ENCODE data around the gene MARVELD2.
A peak's percentile ranks its signal among the peaks of the same experiment; 100 is the strongest.
"Not testable (repeated sequence)": the region's sequence is repeated elsewhere in the genome, so short reads cannot be mapped to it uniquely, and the experiment has no call there.

MARVELD2 gene

GRCh38 chr5:69414885-69415583, at the start of gene MARVELD2:
Gene MARVELD2, plus strand, starts transcription at chr5:69415116. Its CDS starts 4,270 bp downstream, at chr5:69419386.
- no peak for DNase-seq (ENCODE audit: low spot score)
- FAIRE-seq = no peak

DNA sequence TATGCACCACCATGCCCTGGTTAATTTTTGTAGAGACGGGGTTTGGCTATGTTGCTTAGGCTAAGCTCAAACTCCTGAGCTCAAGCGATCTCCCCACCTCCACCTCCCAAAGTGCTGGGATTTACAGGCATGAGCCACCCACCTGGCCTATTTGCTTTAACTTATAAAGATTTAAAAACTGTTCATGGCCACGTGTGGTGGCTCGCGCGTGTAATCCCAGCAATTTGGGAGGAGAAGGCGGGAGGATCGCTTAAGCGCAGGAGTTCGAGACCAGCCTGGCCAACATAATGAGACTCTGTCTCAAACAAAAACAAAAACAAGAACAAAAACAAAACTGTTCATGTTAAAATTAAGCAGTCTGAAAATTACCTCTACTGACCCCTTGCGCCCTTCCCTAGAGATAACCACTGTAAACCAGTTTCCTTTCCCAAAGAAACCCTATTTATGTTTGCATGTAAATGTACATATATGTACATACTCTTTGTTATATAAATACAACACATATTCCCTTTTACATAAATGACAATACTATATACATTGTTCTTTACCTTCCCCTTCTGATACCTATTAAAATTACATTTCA, 47.1 kb upstream of the MARVELD2 start:
- DNase-seq (ENCODE audit: low spot score) = no peak
- no peak for FAIRE-seq

GRCh38 chr5:69368458-69369339, 46.2 kb upstream of the MARVELD2 start:
- FAIRE-seq = no peak
- no peak for DNase-seq (ENCODE audit: low spot score)

- FAIRE-seq (peak; percentile 96), DNase-seq (ENCODE audit: low spot score) (peak; percentile 94)
These were observed 45.4 kb upstream of the MARVELD2 start, which contains the start of the genes AK6, RAD17 and TAF9 for GRCh38 chr5:69369340-69370121. Gene AK6, minus strand, starts transcription at chr5:69369520. Its CDS starts 30 bp downstream, at chr5:69369490. Gene RAD17, plus strand, starts transcription at chr5:69369818. Its CDS starts 2,391 bp downstream, at chr5:69372209. Gene TAF9, minus strand, starts transcription at chr5:69369520. Its CDS starts 3,783 bp downstream, at chr5:69365737.

DNA sequence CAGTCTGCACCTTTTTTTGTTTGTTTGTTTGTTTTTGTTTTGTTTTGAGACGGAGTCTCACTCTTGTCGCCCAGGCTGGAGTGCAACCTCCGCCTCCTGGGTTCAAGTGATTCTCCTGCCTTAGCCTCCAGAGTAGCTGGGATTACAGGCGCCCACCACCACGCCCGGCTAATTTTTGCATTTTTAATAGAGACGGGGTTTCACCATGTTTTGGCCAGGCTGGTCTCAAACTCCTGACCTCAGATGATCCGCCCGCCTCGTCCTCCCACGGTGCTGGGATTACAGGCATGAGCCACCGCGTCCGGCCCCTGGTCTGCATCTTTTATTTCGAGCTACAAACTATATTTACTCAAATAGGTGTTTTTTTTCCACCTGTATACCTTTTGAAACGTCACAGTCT, 44.6 kb upstream of the MARVELD2 start:
- not testable (repeated sequence) for FAIRE-seq; DNase-seq (ENCODE audit: low spot score)

GRCh38 chr5:69372394-69372793, 42.5 kb upstream of the MARVELD2 start:
- FAIRE-seq (no peak), DNase-seq (ENCODE audit: low spot score) (no peak)

- DNase-seq (ENCODE audit: low spot score) (no peak), FAIRE-seq (no peak)
These were observed 39.9 kb upstream of the MARVELD2 start for GRCh38 chr5:69374911-69375446.

DNA sequence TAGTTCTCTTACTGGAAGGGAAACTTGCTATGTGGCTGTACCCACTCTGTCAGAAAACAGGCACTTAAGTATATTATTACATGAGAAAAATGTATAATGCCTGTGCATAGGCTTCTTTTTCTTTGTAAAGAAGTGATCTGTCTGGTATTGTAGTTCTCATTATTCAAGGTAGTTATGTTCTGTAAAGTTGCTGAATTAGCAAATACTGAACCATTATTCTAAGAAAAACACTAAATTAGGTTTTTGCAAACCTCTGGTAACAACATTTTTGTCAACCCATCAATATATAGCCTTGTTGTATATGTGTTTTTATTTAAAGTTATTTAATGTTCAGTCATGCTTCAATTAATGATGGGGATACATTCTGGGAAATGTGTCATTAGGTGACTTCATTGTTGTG, 36.5 kb upstream of the MARVELD2 start:
- no peak for FAIRE-seq
- DNase-seq (ENCODE audit: low spot score) = no peak

DNA sequence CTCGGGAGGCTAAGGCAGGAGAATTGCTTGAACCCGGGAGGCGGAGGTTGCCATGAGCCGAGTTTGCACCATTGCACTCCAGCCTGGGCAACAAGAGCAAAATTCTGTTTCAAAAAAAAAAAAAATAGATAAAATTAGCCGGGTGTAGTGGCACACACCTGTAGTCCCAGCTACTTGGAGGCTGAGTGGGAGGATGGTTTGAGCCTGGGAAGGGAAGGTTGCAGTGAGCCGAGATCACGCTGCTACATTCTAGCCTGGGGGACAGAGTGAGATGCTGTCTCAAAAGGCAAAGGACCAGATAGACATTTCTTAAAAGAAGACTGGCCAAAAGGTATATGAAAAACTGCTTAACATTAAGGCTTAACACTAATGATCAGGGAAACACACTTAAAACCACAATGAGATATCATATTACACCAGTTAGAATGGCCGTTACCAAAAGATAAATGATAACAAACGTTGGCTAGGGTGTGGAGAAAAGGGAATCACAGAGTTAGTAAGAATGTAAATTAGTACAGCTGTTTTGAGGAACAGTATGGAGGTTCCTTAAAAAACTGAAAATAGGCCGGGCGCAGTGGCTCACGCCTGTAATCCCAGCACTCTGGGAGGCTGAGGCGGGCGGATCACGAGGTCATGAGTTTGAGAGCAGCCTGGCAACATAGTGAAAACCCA, 10.1 kb upstream of the MARVELD2 start:
- DNase-seq (ENCODE audit: low spot score) = no peak
- FAIRE-seq = no peak

GRCh38 chr5:69415584-69415958, 655 bp downstream of the MARVELD2 start:
- DNase-seq (ENCODE audit: low spot score) (no peak), FAIRE-seq (no peak)

- FAIRE-seq = no peak
- DNase-seq (ENCODE audit: low spot score) = no peak
These were observed 1.3 kb downstream of the MARVELD2 start for GRCh38 chr5:69416180-69416579.

DNA sequence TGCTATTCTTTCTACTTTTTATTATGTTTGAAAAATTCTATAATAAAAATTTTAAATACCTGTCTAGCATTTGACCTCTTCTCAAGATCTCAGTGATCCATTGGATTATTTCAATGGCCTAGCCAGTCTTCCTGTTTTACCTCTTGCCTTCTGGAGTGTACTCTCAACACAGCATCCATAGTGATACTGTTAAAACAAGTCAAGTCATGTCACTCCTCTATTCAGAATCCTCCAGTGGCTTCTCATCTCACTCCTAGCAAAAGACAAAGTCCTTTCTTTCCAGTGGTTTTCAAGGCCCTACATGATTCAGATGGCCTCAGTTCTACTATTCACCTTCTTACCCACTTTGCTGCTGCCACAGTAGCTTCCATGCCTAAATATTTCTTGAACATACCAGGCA, 1.8 kb downstream of the MARVELD2 start:
- DNase-seq (ENCODE audit: low spot score) = no peak
- FAIRE-seq = no peak

DNA sequence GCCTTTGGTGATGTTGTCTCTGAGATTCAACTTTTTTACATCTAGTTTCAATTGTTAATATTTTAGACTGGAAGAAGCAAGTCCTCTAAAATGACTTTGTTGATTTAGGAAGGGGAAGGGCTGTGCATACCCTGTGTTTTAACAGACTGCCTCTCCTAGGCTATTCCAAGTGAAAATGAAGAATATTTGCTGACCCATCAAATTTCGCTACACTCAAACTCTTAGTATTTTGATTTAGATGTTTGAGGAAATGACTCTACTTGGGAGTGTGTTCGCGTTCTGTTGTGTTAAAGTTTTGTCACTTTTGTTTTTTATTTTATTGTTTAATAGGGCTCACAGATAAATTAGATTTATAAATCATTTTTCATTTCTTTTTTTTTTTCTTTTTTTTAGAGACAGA, 3.6 kb downstream of the MARVELD2 start:
- DNase-seq (ENCODE audit: low spot score) = no peak
- no peak for FAIRE-seq

DNA sequence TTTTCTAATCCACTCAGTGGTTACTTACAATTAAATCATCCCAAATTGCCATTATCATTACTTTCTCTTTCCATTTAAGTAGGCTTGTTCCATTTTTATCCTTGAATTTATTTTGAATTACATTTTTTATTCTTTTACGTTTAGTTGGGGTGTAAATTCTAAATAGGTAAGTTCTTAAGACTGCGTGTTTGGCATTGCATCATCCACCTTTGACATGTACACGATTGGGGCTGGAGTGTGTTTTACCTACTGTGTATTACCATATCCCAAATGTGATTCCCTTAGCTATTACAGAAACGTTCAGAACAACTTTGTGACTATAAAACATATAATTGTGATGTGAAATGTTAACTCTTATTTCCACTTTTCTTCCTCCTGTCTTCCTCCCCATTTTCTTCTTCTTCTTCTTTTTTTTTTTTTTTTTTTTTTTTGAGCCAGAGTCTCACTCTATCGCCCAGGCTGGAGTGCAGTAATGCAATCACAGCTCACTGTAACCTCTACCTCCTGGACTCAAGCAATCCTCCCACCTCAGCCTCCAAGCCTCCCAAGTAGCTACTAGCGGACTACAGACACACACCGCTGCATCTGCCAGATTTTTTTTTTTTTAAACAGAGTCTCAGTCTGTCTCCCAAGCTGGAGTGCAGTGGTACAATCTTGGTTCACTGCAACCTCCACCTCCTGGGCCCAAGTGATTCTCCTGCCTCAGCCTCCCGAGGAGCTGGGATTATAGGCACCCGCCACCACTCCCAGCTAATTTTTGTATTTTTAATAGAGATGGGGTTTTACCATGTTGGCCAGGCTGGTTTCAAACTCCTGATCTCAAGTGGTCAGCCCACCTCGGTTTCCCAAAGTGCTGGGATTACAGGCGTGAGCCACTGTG, 16.7 kb downstream of the MARVELD2 start:
- FAIRE-seq = no peak
- no peak for DNase-seq (ENCODE audit: low spot score)

DNA sequence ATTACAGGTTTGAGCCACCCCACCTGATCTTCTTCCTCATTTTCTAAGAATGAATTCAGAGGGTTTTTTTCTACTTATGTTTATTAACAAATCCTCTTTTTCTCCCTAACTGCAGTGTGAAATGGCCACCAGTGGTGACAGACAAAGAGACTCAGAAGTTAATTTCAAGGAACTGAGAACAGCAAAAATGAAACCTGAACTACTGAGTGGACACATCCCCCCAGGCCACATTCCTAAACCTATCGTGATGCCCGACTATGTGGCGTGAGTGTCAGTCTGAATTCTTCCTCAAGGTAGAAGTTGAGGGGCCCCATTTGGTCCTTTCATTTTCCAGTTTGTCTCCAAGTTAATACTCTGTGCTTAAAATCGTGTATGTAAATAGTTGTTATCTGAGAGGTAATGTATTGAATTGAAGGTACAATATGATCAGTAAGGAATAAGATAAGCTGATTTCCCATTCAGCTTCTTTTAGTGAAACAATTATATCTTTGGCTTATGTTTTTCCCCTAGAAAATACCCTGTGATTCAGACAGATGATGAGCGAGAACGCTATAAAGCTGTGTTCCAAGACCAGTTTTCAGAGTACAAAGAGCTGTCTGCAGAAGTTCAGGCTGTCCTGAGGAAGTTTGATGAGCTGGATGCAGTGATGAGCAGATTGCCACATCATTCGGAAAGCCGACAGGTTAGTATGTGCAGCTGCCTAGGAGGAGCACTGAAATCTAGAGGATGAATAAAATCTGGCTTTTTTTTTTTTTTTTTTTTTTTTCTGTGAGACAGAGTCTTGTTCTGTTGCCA, 17.7 kb downstream of the MARVELD2 start:
- no peak for DNase-seq (ENCODE audit: low spot score)
- no peak for FAIRE-seq

DNA sequence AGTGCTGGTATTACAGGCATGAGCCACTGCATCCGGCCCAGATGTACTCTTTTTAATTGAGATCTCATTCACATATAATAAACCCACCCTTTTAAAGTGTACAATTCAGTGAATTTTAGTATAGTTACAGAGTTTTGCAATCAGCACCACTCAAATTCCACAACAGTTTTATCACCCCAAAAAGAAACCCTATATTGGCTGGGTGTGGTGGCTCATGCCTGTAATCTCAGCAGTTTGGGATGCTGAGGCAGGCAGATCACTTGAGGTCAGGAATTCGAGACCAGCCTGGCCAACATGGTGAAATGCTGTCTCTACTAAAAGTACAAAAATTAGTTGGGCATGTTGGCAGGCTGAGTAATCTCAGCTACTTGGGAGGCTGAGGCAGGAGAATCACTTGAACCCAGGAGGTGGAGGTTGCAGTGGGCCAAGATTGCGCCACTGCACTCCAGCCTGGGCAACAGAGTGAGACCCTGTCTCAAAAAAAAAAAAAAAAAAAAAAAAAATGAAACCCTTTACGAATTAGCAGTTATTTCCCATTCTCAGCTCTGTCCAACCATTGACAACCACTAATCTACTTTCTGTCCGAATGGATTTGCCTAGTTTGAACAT, 20.5 kb downstream of the MARVELD2 start:
- not testable (repeated sequence) for DNase-seq (ENCODE audit: low spot score); FAIRE-seq

DNA sequence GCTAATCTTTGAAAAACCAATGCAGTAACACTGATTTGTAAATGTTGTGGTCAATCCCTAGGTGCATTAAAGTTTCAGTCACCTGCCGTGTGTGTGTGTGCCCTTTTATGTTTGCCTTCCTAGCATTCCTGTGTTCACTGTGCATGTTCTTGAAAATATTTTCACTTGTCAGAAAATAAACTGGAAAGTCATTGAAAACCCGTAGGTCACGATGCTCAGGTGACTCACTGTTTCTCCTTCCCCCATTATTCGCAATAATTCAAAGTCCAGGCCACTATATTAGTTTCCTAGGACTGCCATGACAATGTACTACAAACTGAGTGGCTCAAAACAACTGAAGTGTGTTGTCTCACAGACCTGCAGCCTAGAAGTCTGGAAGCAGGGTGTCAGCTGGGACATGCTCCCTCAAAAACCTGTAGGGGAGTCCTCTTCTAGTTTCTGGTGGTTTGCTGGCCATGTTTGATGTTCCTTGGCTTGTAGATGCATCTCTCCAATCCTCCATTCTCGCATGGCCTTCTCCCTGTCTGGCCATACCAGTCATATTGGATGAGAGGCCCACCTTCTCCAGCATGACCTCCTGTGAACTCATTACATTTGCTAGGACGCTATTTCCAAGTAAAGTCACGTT, 29.3 kb downstream of the MARVELD2 start:
- FAIRE-seq (no peak), DNase-seq (ENCODE audit: low spot score) (peak; percentile 12)

GRCh38 chr5:69449511-69449910, 34.6 kb downstream of the MARVELD2 start:
- DNase-seq (ENCODE audit: low spot score) (no peak), FAIRE-seq (no peak)

All from urothelium cell line (cell line).